AG09309 (cell line): ENCODE measurements around the gene SYPL1.

Experiments
- DNase-seq: peaks from one replicate; pipeline ENCODE4 v3.0.0-alpha.2; 2010; ENCODE audit warnings: low read depth
- H3K4me3 ChIP-seq: 2 replicates; pipeline ENCODE4 v1.5.1; 2011; ENCODE audit warnings: mild to moderate bottlenecking, low read depth, low read length, moderate library complexity; ENCODE audit not compliant: control insufficient read depth
- TF ChIP-seq, protein P1 (sequence below): IDR thresholded peaks from 2 replicates; pipeline ENCODE4 v1.5.1; 2011; ENCODE audit warnings: mild to moderate bottlenecking, low read depth, low read length, inconsistent platforms; ENCODE audit not compliant: insufficient read depth, control insufficient read depth; ENCODE audit errors: missing control alignments

Gene SYPL1

DNA sequence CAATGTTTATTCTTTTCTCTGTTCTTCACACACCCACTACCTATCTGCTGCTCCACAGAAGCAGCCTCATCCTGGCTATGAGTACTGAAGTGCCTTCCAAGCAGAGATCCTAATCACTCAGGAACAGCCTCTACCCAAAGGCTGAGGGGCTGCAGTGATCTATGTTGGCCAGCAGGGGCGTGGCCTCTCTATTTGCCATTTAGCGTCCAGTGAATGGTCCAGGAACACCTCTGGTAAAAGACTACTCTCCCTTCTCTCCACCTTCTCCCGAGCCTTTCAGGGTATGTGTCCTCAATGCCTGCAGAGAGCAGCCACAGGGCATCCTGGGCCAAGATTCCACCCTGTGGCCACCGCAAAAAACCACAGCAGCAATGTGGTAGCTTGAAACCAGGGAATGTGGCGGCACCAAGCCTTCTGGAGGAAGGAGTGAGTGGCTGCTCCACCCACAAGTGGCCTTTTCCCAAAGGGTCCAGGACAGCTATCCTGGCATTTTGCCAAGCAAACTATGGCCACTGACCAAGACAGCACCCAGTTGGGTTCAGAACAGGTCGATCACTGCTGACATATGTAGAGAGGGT, 70.9 kb downstream of the SYPL1 start:
- no peak for DNase-seq
- TF ChIP-seq, protein P1, sequence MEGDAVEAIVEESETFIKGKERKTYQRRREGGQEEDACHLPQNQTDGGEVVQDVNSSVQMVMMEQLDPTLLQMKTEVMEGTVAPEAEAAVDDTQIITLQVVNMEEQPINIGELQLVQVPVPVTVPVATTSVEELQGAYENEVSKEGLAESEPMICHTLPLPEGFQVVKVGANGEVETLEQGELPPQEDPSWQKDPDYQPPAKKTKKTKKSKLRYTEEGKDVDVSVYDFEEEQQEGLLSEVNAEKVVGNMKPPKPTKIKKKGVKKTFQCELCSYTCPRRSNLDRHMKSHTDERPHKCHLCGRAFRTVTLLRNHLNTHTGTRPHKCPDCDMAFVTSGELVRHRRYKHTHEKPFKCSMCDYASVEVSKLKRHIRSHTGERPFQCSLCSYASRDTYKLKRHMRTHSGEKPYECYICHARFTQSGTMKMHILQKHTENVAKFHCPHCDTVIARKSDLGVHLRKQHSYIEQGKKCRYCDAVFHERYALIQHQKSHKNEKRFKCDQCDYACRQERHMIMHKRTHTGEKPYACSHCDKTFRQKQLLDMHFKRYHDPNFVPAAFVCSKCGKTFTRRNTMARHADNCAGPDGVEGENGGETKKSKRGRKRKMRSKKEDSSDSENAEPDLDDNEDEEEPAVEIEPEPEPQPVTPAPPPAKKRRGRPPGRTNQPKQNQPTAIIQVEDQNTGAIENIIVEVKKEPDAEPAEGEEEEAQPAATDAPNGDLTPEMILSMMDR = peak; percentile 72
- H3K4me3 ChIP-seq = no peak overlapping the region
